Activated CD4-positive, alpha-beta T cell treated with anti-CD3 and anti-CD28 coated beads for 36 hours (primary cell): ENCODE results near the gene RFX3. TPM values are rescaled to one million over a fixed set of nuclear protein-coding genes. Genes with fewer than 3 reads are reported as not detected.

Experiments
- ATAC-seq: fragments of 200-7000 bp; cut with Tn5 transposase; one replicate; pipeline ENCODE4 v1.10.0; 2021; ENCODE audit warnings: mild to moderate bottlenecking, moderate library complexity
- CTCF ChIA-PET: fragments of 350-600 bp; sonication (Branson Sonifier 250); formaldehyde crosslinking; loops from one replicate; lab custom pipeline; 2021; ENCODE audit warnings: antibody characterized with exemption; lab: Charles Lee
- POLR2A ChIA-PET: fragments of 350-600 bp; sonication (Branson Sonifier 250); formaldehyde crosslinking; loops from one replicate; lab custom pipeline; 2021; ENCODE audit warnings: antibody characterized with exemption, inconsistent platforms; lab: Charles Lee
- DNase-seq: peaks from one replicate; pipeline ENCODE4 v3.0.0-alpha.2; 2020
- H3K27ac Mint-ChIP-seq: one replicate; pipeline ENCODE4 v1.8.0; 2021; ENCODE audit warnings: mixed read lengths
- H3K27me3 Mint-ChIP-seq: one replicate; pipeline ENCODE4 v1.8.0; 2021; ENCODE audit warnings: mixed read lengths
- H3K36me3 Mint-ChIP-seq: one replicate; pipeline ENCODE4 v1.8.0; 2021; ENCODE audit warnings: low read depth, mixed read lengths
- H3K4me1 Mint-ChIP-seq: one replicate; pipeline ENCODE4 v1.8.0; 2021; ENCODE audit warnings: mixed read lengths
- H3K4me3 Mint-ChIP-seq: one replicate; pipeline ENCODE4 v1.8.0; 2021; ENCODE audit warnings: mild to moderate bottlenecking, moderate library complexity, mixed read lengths
- H3K9me3 Mint-ChIP-seq: one replicate; pipeline ENCODE4 v1.8.0; 2021; ENCODE audit warnings: low read depth, mixed read lengths
- intact Hi-C, 2 experiments: fragments of 100-400 bp; cut with DNase I in 1 of 2; cut with micrococcal nuclease in 1 of 2; formaldehyde crosslinking; loops; one replicate each; pipeline versions ENCODE4 v1.14.2 to v1.15.1; 2022 to 2024; cut with DNase I, micrococcal nuclease
- total RNA-seq, 2 experiments: library from RNA; stranded (reverse); gene quantifications; one replicate each; pipeline ENCODE4 v1.2.3, GENCODE V29; 2021

Gene RFX3
- total RNA-seq, result 10 to 100 TPM; 12.5 to 16.6 TPM

GRCh38 chr9:3525836-3526164, at the start of gene RFX3:
Gene RFX3, minus strand, starts transcription at chr9:3526001. Its CDS starts 130,413 bp downstream, at chr9:3395588.
- Mint-ChIP-seq H3K36me3 (peaks cover 27% of the 10 kb centered on the region), H3K9me3 (no peaks in the 10 kb centered on the region), H3K27ac (peak within 1 kb of the TSS; percentile 99), H3K27me3 (no peaks in the 10 kb centered on the region), H3K4me1 (peaks cover 39% of the 10 kb centered on the region), H3K4me3 (peak within 1 kb of the TSS; percentile 89)
- ChIA-PET POLR2A (interaction anchor here (0.6 to 1.1 kb wide), 3 partner anchors 9 to 127 kb away, joined by 3 to 4 read pairs (median 3); no protein-coding TSS in a partner anchor), CTCF (no interaction called here)
- DNase-seq (peak; percentile 96), ATAC-seq (peak; percentile 63)
- intact Hi-C loops, result loop anchor here (1.0 to 5.0 kb wide), 19 partner anchors 17 to 1927 kb away; partner anchors contain the start of genes CDC37L1 (in 2 of the 2), PUM3 (in 2 of the 2), CD274 (in 1 of the 2) and PLGRKT (in 1 of the 2)

DNA sequence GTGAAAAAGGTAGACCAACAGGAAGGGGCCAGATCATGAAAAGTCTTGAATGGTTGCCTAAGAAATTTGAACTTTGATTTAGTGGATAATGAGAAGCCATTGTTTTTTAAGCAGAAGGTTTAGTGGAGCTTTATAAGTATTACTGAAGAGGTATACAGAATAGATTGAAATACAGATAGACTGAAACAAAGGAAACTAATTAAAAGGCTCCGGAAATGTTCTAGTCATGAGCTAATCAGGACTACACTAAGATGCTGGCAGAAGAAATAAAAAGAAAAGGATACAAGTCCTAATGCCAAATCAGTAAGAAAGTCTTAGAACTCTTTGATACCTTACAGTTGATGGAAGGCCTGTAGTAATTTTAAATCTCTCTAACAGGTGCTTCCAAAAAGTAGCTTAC, 45.7 kb upstream of the RFX3 start:
- intact Hi-C loops, result no loop called here
- Mint-ChIP-seq H3K4me3 (no peak overlapping the region), H3K36me3 (no peaks in the 10 kb centered on the region), H3K4me1 (peaks cover 2% of the 10 kb centered on the region), H3K27me3 (no peaks in the 10 kb centered on the region), H3K9me3 (no peaks in the 10 kb centered on the region), H3K27ac (no peak overlapping the region)
- ChIA-PET CTCF (interaction anchor here (0.5 kb wide), 1 partner anchor 1935 kb away, joined by 3 read pairs; no protein-coding TSS in a partner anchor), POLR2A (no interaction called here)
- ATAC-seq (no peak), DNase-seq (no peak)

DNA sequence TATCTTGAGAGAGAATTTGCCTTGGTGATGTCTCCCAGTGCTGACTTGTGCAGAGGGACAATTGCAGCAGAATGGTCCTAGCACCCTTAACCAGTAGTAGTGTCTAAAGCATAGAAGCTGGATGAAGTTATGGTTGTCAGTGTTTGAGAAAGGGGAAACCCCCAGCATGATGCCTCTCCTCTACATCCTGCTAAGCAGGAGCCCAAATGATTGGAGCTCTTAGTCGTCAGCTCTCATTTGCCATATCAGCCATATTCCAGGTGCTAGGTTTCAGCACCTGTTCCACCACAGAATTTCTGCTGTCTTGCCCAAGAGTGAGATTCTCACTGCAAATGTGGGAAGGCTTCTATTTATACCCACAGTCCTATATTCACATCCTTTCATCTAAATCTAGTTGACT, 43.7 kb upstream of the RFX3 start:
- Mint-ChIP-seq H3K27me3 (no peaks in the 10 kb centered on the region), H3K36me3 (no peaks in the 10 kb centered on the region), H3K27ac (no peak overlapping the region), H3K4me3 (no peak overlapping the region), H3K4me1 (peaks cover 2% of the 10 kb centered on the region), H3K9me3 (no peaks in the 10 kb centered on the region)
- ChIA-PET CTCF (no interaction called here), POLR2A (no interaction called here)
- intact Hi-C loops, result no loop called here
- DNase-seq (no peak), ATAC-seq (peak; percentile 77)

DNA sequence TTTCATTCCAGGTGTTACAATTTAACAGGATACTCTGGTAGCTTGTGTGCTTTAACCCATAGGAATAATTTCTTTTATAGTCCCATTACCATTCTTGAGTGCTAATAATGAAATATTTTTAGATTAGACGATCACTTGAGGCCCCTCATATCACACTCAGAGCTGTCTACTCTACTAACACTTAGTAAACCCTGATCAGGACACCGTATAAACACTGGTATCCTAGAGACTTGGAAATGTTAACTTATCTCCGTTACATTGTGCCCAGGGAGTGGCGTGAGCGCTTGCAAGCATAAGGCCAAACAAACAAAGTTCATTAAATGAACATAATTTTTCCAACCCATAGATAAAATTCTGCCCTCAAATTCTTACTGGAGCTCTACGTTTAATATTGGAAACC, 42.2 kb upstream of the RFX3 start:
- H3K27me3 Mint-ChIP-seq, result no peaks in the 10 kb centered on the region
- CTCF ChIA-PET, result interaction anchor here (1.2 kb wide), 1 partner anchor 9 kb away, joined by 5 read pairs; no protein-coding TSS in a partner anchor
- peaks cover 2% of the 10 kb centered on the region for H3K36me3 Mint-ChIP-seq
- H3K4me1 Mint-ChIP-seq, result peaks cover 2% of the 10 kb centered on the region
- no peak for DNase-seq
- no peaks in the 10 kb centered on the region for H3K9me3 Mint-ChIP-seq
- ATAC-seq, result no peak
- intact Hi-C loops, result no loop called here
- H3K4me3 Mint-ChIP-seq, result no peak overlapping the region
- H3K27ac Mint-ChIP-seq, result no peak overlapping the region
- POLR2A ChIA-PET, result no interaction called here

- ChIA-PET CTCF (interaction anchor here (0.7 to 1.5 kb wide), 2 partner anchors 26 to 985 kb away, joined by 3 read pairs; no protein-coding TSS in a partner anchor), POLR2A (interaction anchor here (0.9 kb wide), 1 partner anchor 9 kb away, joined by 3 read pairs; no protein-coding TSS in a partner anchor)
- no peaks in the 10 kb centered on the region for H3K27me3 Mint-ChIP-seq
- no peak overlapping the region for H3K4me3 Mint-ChIP-seq
- peaks cover 32% of the 10 kb centered on the region for H3K36me3 Mint-ChIP-seq
- H3K4me1 Mint-ChIP-seq, result no peaks in the 10 kb centered on the region
- DNase-seq, result no peak
- no peak for ATAC-seq
- H3K27ac Mint-ChIP-seq, result no peak overlapping the region
- intact Hi-C loops, result no loop called here
- H3K9me3 Mint-ChIP-seq, result peaks cover 5% of the 10 kb centered on the region
Measured at GRCh38 chr9:3553076-3553765, 27.4 kb upstream of the RFX3 start.

DNA sequence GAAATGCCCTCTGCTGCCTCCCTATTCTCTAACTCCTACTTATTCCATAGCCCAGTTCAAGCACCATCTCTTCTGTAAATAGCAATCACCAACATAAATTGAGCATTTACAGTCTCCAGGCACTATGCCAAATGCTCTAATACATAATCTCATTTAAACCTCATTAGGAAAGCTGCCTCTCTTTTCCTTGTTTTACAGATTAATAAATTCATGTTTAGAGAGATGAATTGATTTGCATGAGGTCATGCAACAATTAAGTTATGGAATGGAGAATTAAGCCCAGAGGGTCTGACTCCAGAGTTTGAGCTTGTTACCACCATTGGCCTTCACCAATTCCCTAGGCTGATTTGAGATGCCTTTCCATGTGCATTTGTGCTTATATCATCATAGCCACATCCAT, 23.4 kb upstream of the RFX3 start:
- DNase-seq, result no peak
- Mint-ChIP-seq H3K4me3 (no peak overlapping the region), H3K9me3 (no peaks in the 10 kb centered on the region), H3K27ac (no peak overlapping the region), H3K36me3 (peaks cover 13% of the 10 kb centered on the region), H3K27me3 (no peaks in the 10 kb centered on the region), H3K4me1 (peaks cover 4% of the 10 kb centered on the region)
- CTCF ChIA-PET, result interaction anchor here (0.6 to 1.0 kb wide), 2 partner anchors 10 to 646 kb away, joined by 3 read pairs; no protein-coding TSS in a partner anchor
- intact Hi-C loops, result no loop called here
- POLR2A ChIA-PET, result no interaction called here
- ATAC-seq, result no peak

DNA sequence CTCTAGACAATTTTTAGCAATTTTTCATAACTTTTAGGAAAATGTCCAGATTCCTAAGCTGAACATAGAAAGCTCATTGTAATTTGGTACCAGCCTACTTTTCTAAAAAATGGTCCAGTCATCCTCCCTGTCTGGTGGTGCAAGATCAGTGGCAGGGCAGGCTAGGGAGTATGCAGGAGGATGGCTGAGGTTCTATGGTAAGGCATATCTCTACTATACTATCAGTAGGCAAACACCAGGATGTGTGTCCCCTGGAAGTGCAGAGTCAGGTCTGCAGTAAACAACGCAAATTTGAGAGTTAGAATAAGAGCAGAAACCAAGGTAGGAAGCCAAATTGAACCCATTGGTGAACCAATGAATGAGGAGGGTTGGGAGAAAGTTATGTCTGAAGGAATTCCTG, 22.8 kb upstream of the RFX3 start:
- Mint-ChIP-seq H3K27ac (no peak overlapping the region), H3K36me3 (peaks cover 12% of the 10 kb centered on the region), H3K4me1 (peaks cover 10% of the 10 kb centered on the region), H3K27me3 (no peaks in the 10 kb centered on the region), H3K9me3 (no peaks in the 10 kb centered on the region), H3K4me3 (no peak overlapping the region)
- POLR2A ChIA-PET, result no interaction called here
- no peak for DNase-seq
- CTCF ChIA-PET, result interaction anchor here (0.6 to 1.0 kb wide), 2 partner anchors 11 to 646 kb away, joined by 3 read pairs; no protein-coding TSS in a partner anchor
- intact Hi-C loops, result no loop called here
- no peak for ATAC-seq

DNA sequence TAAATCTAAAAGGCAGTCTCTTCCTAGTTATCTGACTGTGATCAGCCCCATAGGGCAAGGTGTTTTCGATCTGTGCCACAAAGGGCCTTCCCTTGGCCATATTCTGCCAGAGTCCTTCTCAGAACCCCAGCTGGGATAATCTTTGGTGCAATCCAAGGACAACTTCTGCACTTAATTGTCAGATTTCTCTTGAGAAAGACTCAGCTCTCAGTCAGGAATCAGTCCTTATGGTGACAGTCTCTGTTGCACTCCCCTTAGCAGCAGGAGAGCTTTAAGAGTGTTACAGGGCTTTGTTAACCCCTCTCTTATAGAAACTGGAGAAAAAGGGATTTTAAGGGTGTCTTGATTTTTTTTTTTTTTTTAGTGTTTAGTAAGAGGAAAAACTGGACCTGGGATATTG, 15.4 kb upstream of the RFX3 start:
- CTCF ChIA-PET, result interaction anchor here (0.8 kb wide), 1 partner anchor 10 kb away, joined by 3 read pairs; no protein-coding TSS in a partner anchor
- Mint-ChIP-seq H3K27me3 (no peaks in the 10 kb centered on the region), H3K36me3 (peaks cover 14% of the 10 kb centered on the region), H3K4me3 (no peak overlapping the region), H3K9me3 (no peaks in the 10 kb centered on the region), H3K4me1 (peaks cover 30% of the 10 kb centered on the region), H3K27ac (no peak overlapping the region)
- DNase-seq (no peak), ATAC-seq (no peak)
- intact Hi-C loops, result no loop called here
- POLR2A ChIA-PET, result no interaction called here

GRCh38 chr9:3534614-3535404, 9.0 kb upstream of the RFX3 start:
- no peaks in the 10 kb centered on the region for H3K27me3 Mint-ChIP-seq
- POLR2A ChIA-PET, result no interaction called here
- H3K4me1 Mint-ChIP-seq, result peaks cover 31% of the 10 kb centered on the region
- peak; percentile 70 for ATAC-seq
- intact Hi-C loops, result no loop called here
- H3K36me3 Mint-ChIP-seq, result peaks cover 19% of the 10 kb centered on the region
- no peaks in the 10 kb centered on the region for H3K9me3 Mint-ChIP-seq
- no peak overlapping the region for H3K4me3 Mint-ChIP-seq
- H3K27ac Mint-ChIP-seq, result no peak overlapping the region
- CTCF ChIA-PET, result no interaction called here
- DNase-seq, result no peak

- ChIA-PET CTCF (no interaction called here), POLR2A (no interaction called here)
- Mint-ChIP-seq H3K36me3 (peaks cover 23% of the 10 kb centered on the region), H3K9me3 (no peaks in the 10 kb centered on the region), H3K4me3 (no peak overlapping the region), H3K27me3 (no peaks in the 10 kb centered on the region), H3K27ac (no peak overlapping the region), H3K4me1 (peaks cover 44% of the 10 kb centered on the region)
- intact Hi-C loops, result no loop called here
- ATAC-seq (no peak), DNase-seq (no peak)
Measured at GRCh38 chr9:3532158-3532557, 6.4 kb upstream of the RFX3 start.

- POLR2A ChIA-PET, result interaction anchor here (0.7 to 2.3 kb wide), 3 partner anchors 50 to 1204 kb away, joined by 3 to 21 read pairs (median 4); no protein-coding TSS in a partner anchor
- intact Hi-C loops, result loop anchor here (1.0 to 5.0 kb wide), 14 partner anchors 20 to 1924 kb away; partner anchors contain the start of genes CDC37L1 (in 2 of the 2), CD274 (in 1 of the 2), PLGRKT (in 1 of the 2) and PUM3 (in 1 of the 2)
- Mint-ChIP-seq H3K36me3 (peaks cover 26% of the 10 kb centered on the region), H3K27me3 (no peaks in the 10 kb centered on the region), H3K4me3 (peak overlapping the region; percentile 89), H3K27ac (peak overlapping the region; percentile 99), H3K9me3 (no peaks in the 10 kb centered on the region), H3K4me1 (peaks cover 31% of the 10 kb centered on the region)
- CTCF ChIA-PET, result interaction anchor here (1.1 to 2.0 kb wide), 2 partner anchors 20 to 51 kb away, joined by 3 to 10 read pairs; no protein-coding TSS in a partner anchor
- ATAC-seq (peak; percentile 24), DNase-seq (peak; percentile 73)
Measured at GRCh38 chr9:3528451-3528850, 2.6 kb upstream of the RFX3 start.
